Mesothelial cell of epicardium (in vitro differentiated cells): ENCODE results near the gene RPP14. TPM values are rescaled to one million over a fixed set of nuclear protein-coding genes. Genes with fewer than 3 reads are reported as not detected.

ENCODE experiments used
- DNase-seq, 2 experiments: peaks; one replicate each; pipeline ENCODE4 v3.0.0; 2021; ENCODE audit warnings: low spot score in 2 of 2; ENCODE audit not compliant: unreplicated experiment in 2 of 2
- H3K27ac Mint-ChIP-seq: 2 replicates; pipeline ENCODE4 v1.8.0; 2021; ENCODE audit warnings: mixed read lengths
- H3K27me3 Mint-ChIP-seq: 2 replicates; pipeline ENCODE4 v1.8.0; 2021; ENCODE audit warnings: low read depth, mixed read lengths
- H3K36me3 Mint-ChIP-seq: 2 replicates; pipeline ENCODE4 v1.8.0; 2021; ENCODE audit warnings: mixed read lengths
- H3K4me1 Mint-ChIP-seq: 2 replicates; pipeline ENCODE4 v1.8.0; 2021; ENCODE audit warnings: mixed read lengths
- H3K4me3 Mint-ChIP-seq: 2 replicates; pipeline ENCODE4 v1.8.0; 2021; ENCODE audit warnings: mild to moderate bottlenecking, moderate library complexity, mixed read lengths
- H3K9me3 Mint-ChIP-seq: 2 replicates; pipeline ENCODE4 v1.8.0; 2021; ENCODE audit warnings: mixed read lengths
- total RNA-seq: library from RNA; stranded (reverse); gene quantifications from 3 replicates; pipeline ENCODE4 v1.2.1, GENCODE V29; 2021
- TF ChIP-seq, protein P1 (sequence below): fragments of 200-600 bp; sonication (generic); IDR thresholded peaks from one replicate; pipeline ENCODE4 v1.5.0; 2021; ENCODE audit warnings: antibody characterized with exemption; ENCODE audit not compliant: unreplicated experiment

RPP14 gene
- total RNA-seq, 1 donor from 2014 or later, result 24.2 TPM

DNA sequence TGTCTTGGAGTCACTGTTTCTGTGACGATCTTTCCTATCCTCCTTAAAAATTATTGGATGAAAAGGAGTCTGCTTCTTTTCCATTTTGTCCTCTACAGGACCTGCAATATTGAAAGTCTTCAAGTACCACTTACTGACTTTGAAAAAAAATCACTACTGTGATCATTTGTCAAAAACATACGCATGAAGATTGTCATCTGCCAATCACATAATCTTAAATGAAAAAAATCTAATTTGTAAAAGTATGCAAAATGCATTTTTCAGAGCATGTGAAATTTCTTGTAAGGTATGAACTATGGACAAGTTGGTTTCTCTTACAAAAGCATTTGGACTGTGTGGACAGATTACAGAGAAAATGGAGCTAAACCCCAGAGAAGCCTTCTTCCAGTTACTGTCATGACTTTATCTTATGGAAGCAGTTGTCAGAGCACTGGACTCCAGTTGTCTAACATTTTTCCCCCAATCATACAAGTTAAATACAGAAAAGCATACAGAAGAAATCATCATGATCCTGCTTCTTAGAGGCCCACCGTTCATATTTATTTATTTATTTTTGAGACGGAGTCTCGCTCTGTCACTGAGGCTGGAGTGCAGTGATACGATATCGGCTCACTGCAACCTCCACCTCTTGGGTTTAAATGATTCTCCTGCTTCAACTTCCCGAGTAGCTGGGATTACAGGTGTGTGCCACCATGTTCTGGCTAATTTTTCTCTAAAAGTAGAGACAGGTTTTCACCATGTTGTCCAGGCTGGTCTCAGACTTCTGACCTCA is 23.3 kb downstream of the RPP14 start:
- TF ChIP-seq, protein P1, sequence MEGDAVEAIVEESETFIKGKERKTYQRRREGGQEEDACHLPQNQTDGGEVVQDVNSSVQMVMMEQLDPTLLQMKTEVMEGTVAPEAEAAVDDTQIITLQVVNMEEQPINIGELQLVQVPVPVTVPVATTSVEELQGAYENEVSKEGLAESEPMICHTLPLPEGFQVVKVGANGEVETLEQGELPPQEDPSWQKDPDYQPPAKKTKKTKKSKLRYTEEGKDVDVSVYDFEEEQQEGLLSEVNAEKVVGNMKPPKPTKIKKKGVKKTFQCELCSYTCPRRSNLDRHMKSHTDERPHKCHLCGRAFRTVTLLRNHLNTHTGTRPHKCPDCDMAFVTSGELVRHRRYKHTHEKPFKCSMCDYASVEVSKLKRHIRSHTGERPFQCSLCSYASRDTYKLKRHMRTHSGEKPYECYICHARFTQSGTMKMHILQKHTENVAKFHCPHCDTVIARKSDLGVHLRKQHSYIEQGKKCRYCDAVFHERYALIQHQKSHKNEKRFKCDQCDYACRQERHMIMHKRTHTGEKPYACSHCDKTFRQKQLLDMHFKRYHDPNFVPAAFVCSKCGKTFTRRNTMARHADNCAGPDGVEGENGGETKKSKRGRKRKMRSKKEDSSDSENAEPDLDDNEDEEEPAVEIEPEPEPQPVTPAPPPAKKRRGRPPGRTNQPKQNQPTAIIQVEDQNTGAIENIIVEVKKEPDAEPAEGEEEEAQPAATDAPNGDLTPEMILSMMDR, result no peak
- Mint-ChIP-seq H3K36me3 (no peaks in the 10 kb centered on the region), H3K4me1 (peaks cover 29% of the 10 kb centered on the region), H3K27me3 (no peaks in the 10 kb centered on the region), H3K9me3 (no peaks in the 10 kb centered on the region), H3K4me3 (no peak overlapping the region), H3K27ac (no peak overlapping the region)
- no peak for DNase-seq

DNA sequence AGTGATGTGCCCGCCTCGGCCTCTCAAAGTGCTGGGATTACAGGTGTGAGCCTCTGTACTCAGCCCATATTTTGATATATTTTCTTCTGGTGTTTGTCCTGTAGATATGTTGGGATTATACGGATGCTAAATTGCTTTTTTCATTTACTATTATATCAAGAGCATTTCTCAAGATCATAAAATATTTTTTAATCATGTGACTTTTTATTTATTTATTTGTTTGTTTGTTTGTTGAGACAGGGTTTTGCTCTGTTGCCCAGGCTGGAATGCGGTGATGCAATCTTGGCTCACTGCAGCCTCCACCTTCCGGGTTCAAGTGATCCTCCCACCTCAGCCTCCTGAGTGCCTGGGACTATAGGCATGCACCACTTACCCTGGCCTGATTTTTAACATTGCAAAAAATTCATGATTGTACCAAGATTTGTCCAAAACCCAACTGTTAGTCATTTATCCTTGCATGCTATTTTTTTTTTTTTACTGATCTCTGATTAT is 23.9 kb downstream of the RPP14 start:
- H3K27ac Mint-ChIP-seq, result no peak overlapping the region
- no peaks in the 10 kb centered on the region for H3K36me3 Mint-ChIP-seq
- TF ChIP-seq, protein P1, result no peak
- H3K27me3 Mint-ChIP-seq, result no peaks in the 10 kb centered on the region
- no peak for DNase-seq
- peaks cover 27% of the 10 kb centered on the region for H3K4me1 Mint-ChIP-seq
- H3K4me3 Mint-ChIP-seq, result no peak overlapping the region
- no peaks in the 10 kb centered on the region for H3K9me3 Mint-ChIP-seq

DNA sequence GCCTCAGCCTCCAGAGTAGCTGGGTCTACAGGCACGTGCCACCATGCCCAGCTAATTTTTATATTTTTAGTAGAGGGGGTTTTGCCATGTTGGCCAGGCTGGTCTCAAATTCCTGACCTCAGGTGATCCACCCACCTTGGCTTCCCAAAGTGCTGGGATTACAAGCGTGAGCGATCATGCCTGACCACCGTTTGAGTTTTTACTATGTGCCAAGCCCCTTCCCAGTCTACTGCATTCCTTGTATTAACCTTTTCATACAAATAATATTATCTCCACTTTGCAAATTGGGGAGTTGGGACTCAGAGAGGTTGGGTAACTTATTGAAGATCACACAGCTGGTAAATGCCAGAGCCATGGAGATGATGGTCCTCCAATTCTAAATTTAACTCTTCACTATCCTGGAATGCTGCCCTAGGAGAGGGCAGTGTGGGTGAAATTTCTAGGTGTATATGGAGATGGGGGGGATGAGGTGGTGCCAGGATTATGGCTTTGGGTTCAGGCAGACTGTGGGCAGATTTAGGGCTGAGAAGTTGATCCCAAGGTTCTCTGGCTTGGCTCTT is 25.6 kb downstream of the RPP14 start:
- H3K27me3 Mint-ChIP-seq, result no peaks in the 10 kb centered on the region
- H3K9me3 Mint-ChIP-seq, result no peaks in the 10 kb centered on the region
- H3K4me1 Mint-ChIP-seq, result peaks cover 22% of the 10 kb centered on the region
- TF ChIP-seq, protein P1, result no peak
- no peak for DNase-seq
- H3K27ac Mint-ChIP-seq, result no peak overlapping the region
- no peaks in the 10 kb centered on the region for H3K36me3 Mint-ChIP-seq
- H3K4me3 Mint-ChIP-seq, result peak overlapping the region; percentile 70

DNA sequence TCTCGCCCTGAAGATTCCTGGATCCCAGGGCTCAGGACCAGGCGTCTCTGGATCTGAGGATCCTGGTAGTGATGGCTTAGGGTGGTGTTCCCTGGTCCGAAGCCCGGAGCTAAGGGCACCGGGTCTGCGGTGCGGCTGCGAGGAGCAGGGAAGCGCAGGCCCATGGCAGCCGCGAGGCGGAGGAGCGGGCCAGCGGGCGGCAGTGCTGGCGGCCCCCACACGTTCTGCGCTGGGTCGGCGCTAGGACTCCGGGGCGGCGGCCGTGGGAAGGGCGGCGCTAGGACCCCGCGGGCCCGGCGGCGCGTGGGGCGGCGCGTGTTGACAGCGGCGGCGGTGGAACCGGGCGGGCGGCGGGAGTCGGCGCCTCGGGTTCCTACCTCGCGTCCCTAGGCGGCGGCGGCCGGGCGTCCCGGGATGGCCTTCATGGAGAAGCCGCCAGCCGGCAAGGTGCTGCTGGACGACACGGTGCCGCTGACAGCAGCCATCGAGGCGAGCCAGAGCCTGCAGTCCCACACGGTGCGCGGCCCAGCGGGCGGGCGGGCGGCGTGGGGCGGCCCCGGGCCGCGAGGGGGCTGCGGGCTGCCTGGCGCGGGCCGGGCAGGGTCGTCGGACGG is 26.6 kb downstream of the RPP14 start, which contains the start of gene PXK:
TSS of gene PXK (plus strand) at position 318 of the 614 bp plus-strand sequence. CDS start at position 415, 97 bp downstream.
- peaks cover 22% of the 10 kb centered on the region for H3K4me1 Mint-ChIP-seq
- peak within 1 kb of the TSS; percentile 99 for H3K4me3 Mint-ChIP-seq
- DNase-seq, result peak; percentile 48 to 74
- H3K27ac Mint-ChIP-seq, result peak within 1 kb of the TSS; percentile 85
- H3K9me3 Mint-ChIP-seq, result no peaks in the 10 kb centered on the region
- no peaks in the 10 kb centered on the region for H3K27me3 Mint-ChIP-seq
- TF ChIP-seq, protein P1, result no peak
- no peaks in the 10 kb centered on the region for H3K36me3 Mint-ChIP-seq

DNA sequence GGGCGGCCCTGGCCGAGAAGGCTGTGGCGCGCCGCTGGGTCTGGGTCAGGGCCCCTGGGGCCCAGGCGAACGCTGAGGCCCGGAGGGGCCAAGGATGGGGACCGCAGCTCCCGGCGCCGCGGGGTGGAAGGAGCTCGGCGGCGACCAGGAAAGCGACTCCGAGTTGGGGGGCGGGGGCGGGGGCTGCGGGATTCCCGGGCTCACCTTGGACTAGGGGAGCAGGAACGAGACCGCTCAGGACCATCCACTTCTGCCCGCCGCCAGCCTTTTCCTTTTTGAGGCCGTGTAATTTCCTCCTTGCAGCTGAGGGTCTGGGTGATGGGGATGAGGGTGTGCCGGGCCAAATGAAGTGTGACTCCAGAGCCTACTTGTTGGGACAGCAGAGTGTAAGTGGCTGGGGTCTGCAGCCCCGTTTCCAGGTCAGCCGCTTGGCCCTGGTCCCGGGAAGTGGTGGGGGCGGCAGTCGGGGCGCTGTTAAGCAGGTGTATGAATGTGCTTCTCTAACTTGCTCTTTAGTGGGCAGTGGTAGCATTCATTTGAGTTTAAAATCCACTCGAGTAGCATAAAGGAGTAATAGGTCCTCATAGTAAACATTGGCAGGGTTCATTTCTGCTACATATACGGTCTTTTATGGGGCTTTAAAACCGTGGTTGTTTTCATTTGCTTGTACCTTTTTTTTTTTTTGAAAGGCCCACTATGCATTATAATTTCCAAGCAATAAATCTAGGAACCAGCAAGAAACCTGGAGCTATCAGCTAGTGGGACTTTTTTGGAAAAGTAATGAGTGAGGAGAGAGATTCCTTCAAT is 27.4 kb downstream of the RPP14 start:
- no peaks in the 10 kb centered on the region for H3K27me3 Mint-ChIP-seq
- peak overlapping the region; percentile 85 for H3K27ac Mint-ChIP-seq
- no peaks in the 10 kb centered on the region for H3K36me3 Mint-ChIP-seq
- peaks cover 22% of the 10 kb centered on the region for H3K4me1 Mint-ChIP-seq
- TF ChIP-seq, protein P1, result no peak
- no peaks in the 10 kb centered on the region for H3K9me3 Mint-ChIP-seq
- DNase-seq, result peak in 1 of 2 experiments; percentile 45
- peak overlapping the region; percentile 99 for H3K4me3 Mint-ChIP-seq
